Osteocyte (in vitro differentiated cells): ENCODE results near the gene CDA. TPM values are rescaled to one million over a fixed set of nuclear protein-coding genes. Genes with fewer than 3 reads are reported as not detected.

Experiments
- DNase-seq: peaks from one replicate; pipeline ENCODE4 v3.0.0; 2021; ENCODE audit warnings: mixed read lengths; ENCODE audit not compliant: unreplicated experiment; ENCODE audit errors: extremely low spot score
- H3K27ac Mint-ChIP-seq: one replicate; pipeline ENCODE4 v1.8.0; 2021; ENCODE audit warnings: mild to moderate bottlenecking, mixed read lengths; ENCODE audit not compliant: unreplicated experiment
- H3K27me3 Mint-ChIP-seq: one replicate; pipeline ENCODE4 v1.8.0; 2021; ENCODE audit warnings: mixed read lengths; ENCODE audit not compliant: unreplicated experiment
- H3K36me3 Mint-ChIP-seq: one replicate; pipeline ENCODE4 v1.8.0; 2021; ENCODE audit warnings: mixed read lengths; ENCODE audit not compliant: unreplicated experiment
- H3K4me1 Mint-ChIP-seq: one replicate; pipeline ENCODE4 v1.8.0; 2021; ENCODE audit warnings: mixed read lengths; ENCODE audit not compliant: unreplicated experiment
- H3K4me3 Mint-ChIP-seq: one replicate; pipeline ENCODE4 v1.8.0; 2021; ENCODE audit warnings: mild to moderate bottlenecking, moderate library complexity, mixed read lengths; ENCODE audit not compliant: unreplicated experiment
- H3K9me3 Mint-ChIP-seq: one replicate; pipeline ENCODE4 v1.8.0; 2021; ENCODE audit warnings: mixed read lengths; ENCODE audit not compliant: unreplicated experiment
- CTCF ChIP-seq: fragments of 200-600 bp; sonication (generic); IDR thresholded peaks from 2 replicates; pipeline ENCODE4 v1.5.0; 2021; ENCODE audit warnings: antibody characterized with exemption, mild to moderate bottlenecking, moderate library complexity
- total RNA-seq: library from RNA; stranded (reverse); gene quantifications from 2 replicates; pipeline ENCODE4 v1.2.1, GENCODE V29; 2021

CDA gene
- total RNA-seq, 1 donor from 2014 or later, result not detected

- DNase-seq, result no peak
- H3K9me3 Mint-ChIP-seq, result no peaks in the 10 kb centered on the region
- H3K4me1 Mint-ChIP-seq, result peaks cover 25% of the 10 kb centered on the region
- H3K4me3 Mint-ChIP-seq, result peak overlapping the region; percentile 83
- no peaks in the 10 kb centered on the region for H3K27me3 Mint-ChIP-seq
- no peak for TF ChIP-seq CTCF
- H3K36me3 Mint-ChIP-seq, result peaks cover 15% of the 10 kb centered on the region
- H3K27ac Mint-ChIP-seq, result peak overlapping the region; percentile 74
Measured at GRCh38 chr1:20634065-20634593, 45.2 kb downstream of the CDA start.

- peaks cover 25% of the 10 kb centered on the region for H3K4me1 Mint-ChIP-seq
- peak overlapping the region; percentile 74 for H3K27ac Mint-ChIP-seq
- no peaks in the 10 kb centered on the region for H3K9me3 Mint-ChIP-seq
- no peak for DNase-seq
- H3K27me3 Mint-ChIP-seq, result no peaks in the 10 kb centered on the region
- peaks cover 17% of the 10 kb centered on the region for H3K36me3 Mint-ChIP-seq
- TF ChIP-seq CTCF, result no peak
- peak overlapping the region; percentile 83 for H3K4me3 Mint-ChIP-seq
Measured at GRCh38 chr1:20634594-20635084, 45.7 kb downstream of the CDA start.

- no peak for TF ChIP-seq CTCF
- Mint-ChIP-seq H3K4me1 (peaks cover 25% of the 10 kb centered on the region), H3K4me3 (no peak overlapping the region), H3K36me3 (peaks cover 30% of the 10 kb centered on the region), H3K27ac (no peak overlapping the region), H3K9me3 (no peaks in the 10 kb centered on the region), H3K27me3 (no peaks in the 10 kb centered on the region)
- no peak for DNase-seq
Measured at GRCh38 chr1:20636785-20637347, 48.0 kb downstream of the CDA start.

- Mint-ChIP-seq H3K4me1 (peaks cover under 1% of the 10 kb centered on the region), H3K4me3 (no peak overlapping the region), H3K36me3 (peaks cover 48% of the 10 kb centered on the region), H3K9me3 (no peaks in the 10 kb centered on the region), H3K27me3 (no peaks in the 10 kb centered on the region), H3K27ac (no peak overlapping the region)
- no peak for DNase-seq
- TF ChIP-seq CTCF, result peak; percentile 82
Measured at GRCh38 chr1:20640183-20640597, 51.3 kb downstream of the CDA start.

GRCh38 chr1:20641975-20642374 is 53.1 kb downstream of the CDA start:
- DNase-seq, result no peak
- no peaks in the 10 kb centered on the region for H3K27me3 Mint-ChIP-seq
- H3K4me3 Mint-ChIP-seq, result no peak overlapping the region

More at GRCh38 chr1:20641975-20642374, 53.1 kb downstream of the CDA start:
- no peaks in the 10 kb centered on the region for H3K9me3 Mint-ChIP-seq
- no peaks in the 10 kb centered on the region for H3K4me1 Mint-ChIP-seq
- H3K36me3 Mint-ChIP-seq, result peaks cover 48% of the 10 kb centered on the region
- no peak overlapping the region for H3K27ac Mint-ChIP-seq
- TF ChIP-seq CTCF, result no peak
